Transverse colon (tissue), 4 donors: ENCODE results near the gene ANKRD53. TPM values are rescaled to one million over a fixed set of nuclear protein-coding genes. Genes with fewer than 3 reads are reported as not detected.
A peak's percentile ranks its signal among the peaks of the same experiment; 100 is the strongest.

ENCODE experiments used
- DNase-seq: peaks from one replicate; pipeline ENCODE4 v3.0.0-alpha.2; 2019
- H3K27ac ChIP-seq, 4 donors: fragments of 200-600 bp; sonication (generic); 2 replicates each; pipeline ENCODE4 v1.5.1; 2016 to 2018; ENCODE audit warnings: inconsistent platforms in 4 of 4
- H3K27me3 ChIP-seq: fragments of 200-600 bp; sonication (generic); 2 replicates; pipeline ENCODE4 v1.5.1; 2017; ENCODE audit warnings: inconsistent platforms
- H3K36me3 ChIP-seq, 4 donors: fragments of 200-600 bp; sonication (generic); 2 replicates each; pipeline ENCODE4 v1.5.1; 2017 to 2019; ENCODE audit warnings: inconsistent platforms in 4 of 4
- H3K4me1 ChIP-seq, 4 donors: fragments of 200-600 bp; sonication (generic); 2 replicates each; pipeline ENCODE4 v1.5.1; 2017 to 2020; ENCODE audit warnings: inconsistent platforms in 4 of 4
- H3K4me3 ChIP-seq, 4 donors: fragments of 200-600 bp; sonication (generic); 1 replicate in 1 of 4; 2 replicates in 3 of 4; pipeline versions ENCODE4 v1.5.1 to v1.6.1; 2017 to 2019; ENCODE audit warnings: inconsistent platforms in 4 of 4
- H3K9me3 ChIP-seq, 2 donors: fragments of 200-600 bp; sonication (generic); 2 replicates each; pipeline ENCODE4 v1.5.1; 2017 to 2019; ENCODE audit warnings: inconsistent platforms in 2 of 2
- CTCF ChIP-seq, 5 experiments: fragments of 200-600 bp in 3 of 5; fragments of 450-650 bp in 2 of 5; sonication (generic) in 3 of 5; IDR thresholded peaks; 1 replicate in 2 of 5; 2 replicates in 3 of 5; pipeline ENCODE4 v1.5.1; 2016 to 2017; ENCODE audit warnings: antibody characterized with exemption in 5 of 5, inconsistent platforms in 3 of 5, mild to moderate bottlenecking in 2 of 5, moderate library complexity in 1 of 5
- EP300 ChIP-seq: sonication (generic); formaldehyde crosslinking; IDR thresholded peaks from one replicate; pipeline ENCODE4 v1.6.1; 2017; ENCODE audit warnings: antibody characterized with exemption, low read depth
- POLR2A ChIP-seq: fragments of 450-650 bp; IDR thresholded peaks from one replicate; pipeline ENCODE4 v1.6.1; 2016; ENCODE audit warnings: antibody characterized with exemption, mild to moderate bottlenecking, moderate library complexity
- POLR2AphosphoS5 ChIP-seq, 3 donors: sonication (generic); formaldehyde crosslinking; IDR thresholded peaks; one replicate each; pipeline ENCODE4 v1.6.1; 2016; ENCODE audit warnings: antibody characterized with exemption in 3 of 3
- WGBS, 2 donors: methylation state at CpG; one replicate each; pipeline ENCODE4 v1.1.5; 2018; ENCODE audit warnings: low coverage in 1 of 2; 5-methylcytosine and 5-hydroxymethylcytosine counted together
- in situ Hi-C, 4 donors: fragments of 200-750 bp; cut with MboI; loops; one replicate each; pipeline versions ENCODE4 v1.15.0 to v1.15.1; 2017; ENCODE audit warnings: low sequenced_read_pairs in 3 of 4, low pct_ligation_motif_present in 1 of 4, low pct_unique_long_range_greater_than_20kb in 1 of 4
- intact Hi-C: fragments of 100-400 bp; cut with DNase I; formaldehyde crosslinking; loops from one replicate; pipeline ENCODE4 v1.15.1; 2023; ENCODE audit warnings: low total_unique reads
- total RNA-seq, 4 donors: library from RNA; depleted of rRNA; stranded (reverse); fragments of >200 nt; gene quantifications; one replicate each; pipeline ENCODE4 v1.1.0, GENCODE V29; 2016

ANKRD53 gene
- total RNA-seq, 4 donors from 2014 or later, result 0.96 to 1.7 TPM; not detected in 2

- Histone ChIP-seq H3K36me3 (no peaks in the 10 kb centered on the region), H3K4me1 (peaks cover 0 to 7% (median 2%) of the 10 kb centered on the region in 4 donors), H3K4me3 (peak overlapping the region in 1 of 4 donors; percentile 41), H3K27me3 (peaks cover 34% of the 10 kb centered on the region), H3K9me3 (no peaks in the 10 kb centered on the region), H3K27ac (no peak overlapping the region)
- no peak for DNase-seq
- TF ChIP-seq POLR2A (no peak), CTCF (IDR thresholded peaks at IDR 0.05) (no peak), EP300 (no peak), POLR2AphosphoS5 (IDR thresholded peaks at IDR 0.05) (no peak)
- intact Hi-C loops, result no loop called here
- in situ Hi-C loops, result loop anchor here (10.0 to 25.0 kb wide), 3 partner anchors 73 to 635 kb away; partner anchors contain the start of gene FAM136A (in 3 of the 4)
- WGBS, 2 donors, result 45 to 63% methylated on average over 4 to 11 of the region's 11 CpGs
Measured at GRCh38 chr2:70947556-70948184, 30.8 kb upstream of the ANKRD53 start.

GRCh38 chr2:70948337-70949003 is 30.0 kb upstream of the ANKRD53 start:
- peak; percentile 80 for DNase-seq
- no peaks in the 10 kb centered on the region for H3K9me3 ChIP-seq
- TF ChIP-seq EP300 (no peak), CTCF (IDR thresholded peaks at IDR 0.05) (peak; percentile 70 to 86 (median 80)), POLR2AphosphoS5 (IDR thresholded peaks at IDR 0.05) (no peak)
- H3K27me3 ChIP-seq, result peaks cover 42% of the 10 kb centered on the region
- in situ Hi-C loops (loop anchor here (10.0 to 25.0 kb wide), 3 partner anchors 74 to 636 kb away; partner anchors contain the start of gene FAM136A (in 3 of the 4)), intact Hi-C loops (no loop called here)
- no peaks in the 10 kb centered on the region for H3K36me3 ChIP-seq
- H3K4me1 ChIP-seq, result peaks cover 0 to 7% (median 2%) of the 10 kb centered on the region in 4 donors
- 13 to 20% methylated on average over 1 to 23 of the region's 27 CpGs for WGBS, 2 donors
- no peak overlapping the region for H3K27ac ChIP-seq
- H3K4me3 ChIP-seq, result peak overlapping the region in 2 of 4 donors; percentile 16 to 41

- Histone ChIP-seq H3K27ac (no peak overlapping the region), H3K9me3 (no peaks in the 10 kb centered on the region), H3K36me3 (no peaks in the 10 kb centered on the region), H3K27me3 (peaks cover 48% of the 10 kb centered on the region), H3K4me3 (no peak overlapping the region), H3K4me1 (peaks cover 0 to 7% (median 2%) of the 10 kb centered on the region in 4 donors)
- in situ Hi-C loops (loop anchor here (10.0 to 25.0 kb wide), 3 partner anchors 74 to 637 kb away; partner anchors contain the start of gene FAM136A (in 3 of the 4)), intact Hi-C loops (no loop called here)
- TF ChIP-seq CTCF (IDR thresholded peaks at IDR 0.05), result no peak
- TF ChIP-seq POLR2AphosphoS5 (IDR thresholded peaks at IDR 0.05), result no peak
- TF ChIP-seq POLR2A, result no peak
- no peak for TF ChIP-seq EP300
- DNase-seq, result no peak
- WGBS, 2 donors, result 82 to 85% methylated on average over 9 to 11 of the region's 11 CpGs
Measured at GRCh38 chr2:70949086-70949485, 29.3 kb upstream of the ANKRD53 start.

- H3K4me3 ChIP-seq, result no peak overlapping the region
- peaks cover 41% of the 10 kb centered on the region for H3K27me3 ChIP-seq
- intact Hi-C loops (no loop called here), in situ Hi-C loops (no loop called here)
- H3K27ac ChIP-seq, result no peak overlapping the region
- no peaks in the 10 kb centered on the region for H3K36me3 ChIP-seq
- H3K9me3 ChIP-seq, result no peaks in the 10 kb centered on the region
- no peak for DNase-seq
- TF ChIP-seq CTCF (IDR thresholded peaks at IDR 0.05), result no peak
- TF ChIP-seq POLR2A, result no peak
- TF ChIP-seq POLR2AphosphoS5 (IDR thresholded peaks at IDR 0.05), result no peak
- no peak for TF ChIP-seq EP300
- 77 to 85% methylated on average over 3 to 7 of the region's 7 CpGs for WGBS, 2 donors
- H3K4me1 ChIP-seq, result no peaks in the 10 kb centered on the region
Measured at GRCh38 chr2:70954886-70955285, 23.5 kb upstream of the ANKRD53 start.
